Progenitor cell of endocrine pancreas (in vitro differentiated cells): Measurements from ENCODE around the gene C18orf32. TPM values are rescaled to one million over a fixed set of nuclear protein-coding genes. Genes with fewer than 3 reads are reported as not detected.
"Not testable (repeated sequence)": the region's sequence is repeated elsewhere in the genome, so short reads cannot be mapped to it uniquely, and the experiment has no call there.

Experiments used
- DNase-seq: peaks from one replicate; pipeline ENCODE4 v3.0.0; 2021; ENCODE audit warnings: low spot score; ENCODE audit not compliant: unreplicated experiment
- H3K27ac Mint-ChIP-seq: 2 replicates; pipeline ENCODE4 v1.8.0; 2021; ENCODE audit warnings: mild to moderate bottlenecking, moderate library complexity, mixed read lengths
- H3K27me3 Mint-ChIP-seq: 2 replicates; pipeline ENCODE4 v1.8.0; 2021; ENCODE audit warnings: mixed read lengths
- H3K36me3 Mint-ChIP-seq: 2 replicates; pipeline ENCODE4 v1.8.0; 2022; ENCODE audit warnings: mixed read lengths; ENCODE audit not compliant: insufficient read depth
- H3K4me1 Mint-ChIP-seq: 2 replicates; pipeline ENCODE4 v1.8.0; 2021; ENCODE audit warnings: low read depth, mixed read lengths
- H3K4me3 Mint-ChIP-seq: 2 replicates; pipeline ENCODE4 v1.8.0; 2021; ENCODE audit warnings: low read depth, mild to moderate bottlenecking, moderate library complexity, mixed read lengths
- H3K9me3 Mint-ChIP-seq: 2 replicates; pipeline ENCODE4 v1.8.0; 2021; ENCODE audit warnings: low read depth, mixed read lengths
- CTCF ChIP-seq: fragments of 200-600 bp; sonication (generic); IDR thresholded peaks from one replicate; pipeline ENCODE4 v1.5.0; 2021; ENCODE audit warnings: antibody characterized with exemption, mild to moderate bottlenecking; ENCODE audit not compliant: unreplicated experiment
- total RNA-seq: library from RNA; stranded (reverse); gene quantifications from 2 replicates; pipeline ENCODE4 v1.2.1, GENCODE V29; 2021

C18orf32 gene
- total RNA-seq, 1 donor from 2014 or later = 55.6 TPM

GRCh38 chr18:49519101-49519971 is 32.3 kb upstream of the C18orf32 start:
- Mint-ChIP-seq H3K4me1 (peaks cover 13% of the 10 kb centered on the region), H3K4me3 (no peak overlapping the region), H3K27me3 (no peaks in the 10 kb centered on the region), H3K27ac (peak overlapping the region; percentile 0), H3K36me3 (no peaks in the 10 kb centered on the region), H3K9me3 (no peaks in the 10 kb centered on the region)
- no peak for DNase-seq
- TF ChIP-seq CTCF = no peak

- H3K27ac Mint-ChIP-seq = no peak overlapping the region
- no peak overlapping the region for H3K4me3 Mint-ChIP-seq
- no peaks in the 10 kb centered on the region for H3K27me3 Mint-ChIP-seq
- TF ChIP-seq CTCF = no peak
- no peaks in the 10 kb centered on the region for H3K36me3 Mint-ChIP-seq
- no peak for DNase-seq
- H3K4me1 Mint-ChIP-seq = peaks cover 8% of the 10 kb centered on the region
- H3K9me3 Mint-ChIP-seq = no peaks in the 10 kb centered on the region
Measured at GRCh38 chr18:49517483-49517882, 30.4 kb upstream of the C18orf32 start.

GRCh38 chr18:49515516-49515915 is 28.5 kb upstream of the C18orf32 start:
- no peaks in the 10 kb centered on the region for H3K27me3 Mint-ChIP-seq
- no peak overlapping the region for H3K27ac Mint-ChIP-seq
- no peak for TF ChIP-seq CTCF
- no peaks in the 10 kb centered on the region for H3K9me3 Mint-ChIP-seq
- no peaks in the 10 kb centered on the region for H3K36me3 Mint-ChIP-seq
- no peak for DNase-seq
- peaks cover 5% of the 10 kb centered on the region for H3K4me1 Mint-ChIP-seq
- no peak overlapping the region for H3K4me3 Mint-ChIP-seq

GRCh38 chr18:49515003-49515402 is 28.0 kb upstream of the C18orf32 start:
- not testable (repeated sequence) for H3K4me3 Mint-ChIP-seq, H3K9me3 Mint-ChIP-seq, H3K36me3 Mint-ChIP-seq, H3K4me1 Mint-ChIP-seq, H3K27me3 Mint-ChIP-seq, H3K27ac Mint-ChIP-seq, DNase-seq

- H3K4me1 Mint-ChIP-seq = peaks cover 5% of the 10 kb centered on the region
- no peak for DNase-seq
- no peak overlapping the region for H3K4me3 Mint-ChIP-seq
- TF ChIP-seq CTCF = no peak
- no peaks in the 10 kb centered on the region for H3K27me3 Mint-ChIP-seq
- no peaks in the 10 kb centered on the region for H3K36me3 Mint-ChIP-seq
- H3K27ac Mint-ChIP-seq = no peak overlapping the region
- no peaks in the 10 kb centered on the region for H3K9me3 Mint-ChIP-seq
Measured at GRCh38 chr18:49514577-49514976, 27.5 kb upstream of the C18orf32 start.

- H3K4me3 Mint-ChIP-seq, H3K36me3 Mint-ChIP-seq, H3K27me3 Mint-ChIP-seq, DNase-seq, H3K27ac Mint-ChIP-seq, H3K4me1 Mint-ChIP-seq, H3K9me3 Mint-ChIP-seq: not testable (repeated sequence)
Measured at GRCh38 chr18:49512876-49513275, 25.8 kb upstream of the C18orf32 start.
